NOMO-1 (cell line): ENCODE measurements around the gene TINAGL1.

Experiments
- DNase-seq, 2 experiments: peaks; one replicate each; lab custom pipeline; 2025; ENCODE audit not compliant: unreplicated experiment in 2 of 2; lab: John Stamatoyannopoulos, UW

Gene TINAGL1

GRCh38 chr1:31567956-31568570 is 8.3 kb upstream of the TINAGL1 start:
- no peak for DNase-seq

- no peak for DNase-seq
These were observed 7.3 kb upstream of the TINAGL1 start for GRCh38 chr1:31568895-31569595.

GRCh38 chr1:31569596-31570173 is 6.6 kb upstream of the TINAGL1 start:
- no peak for DNase-seq

- DNase-seq, result no peak
These were observed 6.1 kb upstream of the TINAGL1 start for GRCh38 chr1:31570228-31570627.

GRCh38 chr1:31570906-31571305 is 5.4 kb upstream of the TINAGL1 start:
- DNase-seq, result no peak

GRCh38 chr1:31571340-31572295 is 4.7 kb upstream of the TINAGL1 start:
- peak; percentile 31 to 80 for DNase-seq

GRCh38 chr1:31572323-31573104 is 3.8 kb upstream of the TINAGL1 start:
- no peak for DNase-seq

- no peak for DNase-seq
These were observed 3.1 kb upstream of the TINAGL1 start for GRCh38 chr1:31573261-31573660.

- DNase-seq, result no peak
These were observed 1.5 kb upstream of the TINAGL1 start for GRCh38 chr1:31574749-31575368.

- DNase-seq, result no peak
These were observed 760 bp upstream of the TINAGL1 start for GRCh38 chr1:31575369-31576140.

- no peak for DNase-seq
These were observed 584 bp downstream of the TINAGL1 start for GRCh38 chr1:31576743-31577455.

GRCh38 chr1:31577515-31578192 is 1.3 kb downstream of the TINAGL1 start:
- DNase-seq, result no peak

GRCh38 chr1:31579374-31579773 is 3.1 kb downstream of the TINAGL1 start:
- no peak for DNase-seq

- no peak for DNase-seq
These were observed 4.2 kb downstream of the TINAGL1 start for GRCh38 chr1:31580513-31580870.

- no peak for DNase-seq
These were observed 4.7 kb downstream of the TINAGL1 start for GRCh38 chr1:31580891-31581603.

- no peak for DNase-seq
These were observed 5.8 kb downstream of the TINAGL1 start for GRCh38 chr1:31581821-31582810.
